HG02943 (cell line): ENCODE results near the gene RPL37A.

Experiments used
- ATAC-seq: cut with Tn5 transposase; IDR thresholded peaks from one replicate; pipeline ENCODE4 v1.9.1; 2021; ENCODE audit warnings: mild to moderate bottlenecking, low read depth, moderate library complexity; ENCODE audit not compliant: unreplicated experiment

Gene RPL37A

DNA sequence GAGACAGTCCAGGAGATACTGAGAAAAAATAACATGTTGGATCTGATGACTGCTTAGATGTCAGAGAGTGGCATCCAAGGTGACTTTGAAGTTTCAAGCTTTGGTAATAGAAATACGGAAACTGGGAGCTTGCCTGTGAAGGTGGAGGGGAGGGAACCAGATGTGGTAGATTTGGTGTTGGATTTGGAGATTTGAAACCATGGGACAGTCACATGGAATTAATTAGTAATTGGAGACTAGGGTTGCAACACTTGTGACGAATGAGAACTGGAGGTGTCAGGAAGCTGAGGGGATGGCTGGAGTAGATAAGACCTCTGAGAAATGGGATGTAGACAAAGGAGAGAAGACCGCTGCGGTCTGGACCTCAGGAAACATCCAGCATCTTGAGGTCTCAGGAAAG, 46.7 kb downstream of the RPL37A start:
- no peak for ATAC-seq

DNA sequence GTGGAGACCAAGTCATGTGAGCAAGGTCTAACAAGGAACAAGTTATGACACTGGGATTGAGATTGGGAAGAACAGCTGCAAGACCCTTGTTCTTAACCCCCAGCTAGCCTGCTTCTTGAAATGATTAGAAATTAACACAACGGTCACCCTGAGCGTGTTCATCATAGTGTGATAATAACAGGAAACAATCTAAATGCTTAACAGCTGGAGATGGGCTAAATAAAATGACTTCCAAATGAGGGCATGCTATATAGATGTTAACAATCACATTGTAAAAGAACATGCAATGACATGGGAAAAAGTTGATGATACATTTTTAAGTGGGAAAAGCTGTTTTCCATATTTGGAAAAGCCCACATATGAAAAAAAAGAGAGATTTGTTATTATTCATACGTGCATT, 47.6 kb downstream of the RPL37A start:
- no peak for ATAC-seq

DNA sequence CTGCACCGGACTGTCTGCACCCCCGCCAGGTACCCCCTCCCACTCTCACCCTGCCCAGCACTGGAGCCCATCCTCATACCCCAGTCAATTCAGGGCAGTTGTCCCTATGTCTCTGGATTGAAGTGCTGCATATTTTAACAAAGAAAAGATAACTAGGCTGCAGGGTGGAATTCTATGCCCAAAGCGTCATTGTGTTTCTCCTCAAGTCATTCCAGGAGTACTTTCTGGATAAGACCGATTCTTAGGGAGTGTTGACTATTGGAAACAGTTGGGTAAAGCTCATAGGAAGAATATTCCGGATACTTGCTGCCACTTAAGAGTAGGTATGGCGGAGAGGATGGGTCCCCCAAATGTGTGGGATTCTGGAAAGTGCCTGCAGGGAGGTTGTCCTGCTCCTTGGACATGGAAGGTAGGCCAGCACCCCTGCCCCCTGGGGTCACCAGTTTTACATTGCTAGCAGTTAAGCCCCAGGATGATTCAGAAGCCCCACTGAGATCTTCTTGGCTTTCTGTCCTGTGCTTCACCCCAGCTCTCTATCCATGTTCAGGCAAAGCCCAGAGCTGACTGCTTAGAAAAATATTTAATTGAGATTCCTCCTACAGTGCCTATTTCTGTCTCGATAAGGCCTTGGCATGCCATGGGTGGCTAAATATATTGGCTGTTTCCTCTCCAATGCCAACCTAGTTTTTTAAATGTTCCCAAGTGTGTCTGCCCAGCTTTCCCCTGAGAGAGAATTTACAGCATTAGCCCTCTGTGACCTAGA, 48.2 kb downstream of the RPL37A start:
- no peak for ATAC-seq

DNA sequence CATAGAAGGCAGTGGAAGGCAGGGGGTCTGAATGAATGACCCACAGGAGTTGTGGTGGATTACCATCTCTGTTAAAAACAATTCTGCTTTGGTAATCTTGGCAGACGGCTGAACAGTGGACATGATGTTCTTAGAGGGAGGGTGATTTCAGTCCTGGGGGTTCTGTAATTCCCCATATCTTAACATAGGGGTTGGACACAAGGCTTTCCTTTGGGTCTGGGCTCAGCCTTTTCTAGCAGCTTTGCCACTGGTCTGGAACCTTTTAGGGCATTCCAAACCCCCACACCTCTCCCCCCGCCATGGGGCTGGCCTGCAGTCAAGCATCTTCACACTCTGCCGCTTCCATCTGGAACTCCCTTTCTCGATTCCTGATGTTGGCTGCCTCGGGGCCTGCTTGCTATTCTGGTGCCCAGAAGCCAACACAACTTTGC, 50.3 kb downstream of the RPL37A start:
- ATAC-seq, result no peak

DNA sequence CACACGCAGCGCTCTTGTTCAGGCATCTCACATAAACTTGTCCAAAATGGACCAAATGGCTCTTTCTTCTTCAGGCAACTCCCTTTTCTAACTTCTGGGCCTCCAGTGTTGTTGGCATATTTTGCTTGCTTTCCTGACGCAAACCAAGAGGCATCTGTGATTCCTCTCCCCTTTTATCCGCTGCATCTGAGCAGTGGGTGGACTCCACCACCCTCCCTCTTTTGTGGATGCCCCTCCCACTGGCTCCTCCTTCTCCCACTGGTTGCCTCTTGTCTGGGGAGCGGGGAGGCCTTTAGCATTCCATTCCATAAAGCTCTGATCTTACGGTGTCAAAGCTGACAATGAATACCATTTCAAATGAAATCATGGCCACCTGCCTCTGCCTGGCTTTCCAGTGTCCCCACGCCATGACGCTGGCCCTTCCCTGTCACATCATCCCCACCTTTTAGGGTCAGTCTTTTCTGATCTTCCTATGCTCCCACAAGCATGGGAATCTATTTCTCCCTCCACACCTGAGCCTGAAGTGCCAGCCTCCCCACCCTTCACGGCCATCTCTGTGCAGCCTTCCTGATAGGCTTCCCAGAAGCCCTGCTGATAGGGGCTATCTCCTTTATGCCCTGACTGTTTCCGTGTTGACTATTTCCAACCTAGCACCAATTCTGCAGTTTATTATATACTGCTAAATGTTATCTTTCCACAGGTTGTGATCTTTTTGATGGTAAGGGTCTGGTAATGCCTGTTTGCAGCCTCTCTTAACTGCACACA, 51.5 kb downstream of the RPL37A start:
- no peak for ATAC-seq

DNA sequence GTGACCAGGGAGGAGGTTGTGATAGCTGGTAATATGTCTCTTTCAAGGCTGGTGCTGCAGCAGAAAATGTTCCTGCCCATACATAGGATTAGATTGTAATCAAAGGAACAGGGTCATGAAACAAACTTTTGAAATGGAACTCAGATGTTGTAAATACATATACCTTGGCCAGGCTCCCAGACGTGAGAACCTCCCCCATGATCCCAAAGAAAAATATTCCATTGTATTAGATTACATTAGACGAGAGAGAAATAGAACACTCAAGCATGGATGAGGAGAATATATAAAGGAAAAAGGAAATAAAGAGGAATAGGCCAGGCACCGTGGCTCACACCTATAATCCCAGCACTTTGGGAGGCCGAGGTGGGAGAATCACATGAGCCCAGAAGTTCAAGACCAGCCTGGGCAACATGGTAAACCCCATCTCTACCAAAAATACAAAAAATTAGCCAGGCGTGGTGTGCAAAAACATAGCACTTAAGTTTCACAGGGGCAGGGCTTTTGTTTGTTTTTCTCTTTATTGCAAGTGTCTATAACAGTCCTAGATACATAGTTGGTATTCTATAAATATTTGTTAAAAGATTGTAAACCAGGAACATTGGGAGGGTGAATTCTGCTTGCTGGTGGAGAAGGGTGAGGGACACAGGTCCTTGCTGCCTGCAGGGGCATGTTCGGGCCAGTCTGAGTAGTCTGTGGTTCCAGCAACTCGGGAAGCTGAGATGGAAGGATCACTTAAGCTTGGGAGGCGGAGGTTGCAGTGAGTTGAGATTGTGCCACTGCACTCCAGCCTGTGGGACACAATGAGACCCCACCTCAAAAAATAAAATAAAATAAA, 52.8 kb downstream of the RPL37A start:
- ATAC-seq, result no peak

DNA sequence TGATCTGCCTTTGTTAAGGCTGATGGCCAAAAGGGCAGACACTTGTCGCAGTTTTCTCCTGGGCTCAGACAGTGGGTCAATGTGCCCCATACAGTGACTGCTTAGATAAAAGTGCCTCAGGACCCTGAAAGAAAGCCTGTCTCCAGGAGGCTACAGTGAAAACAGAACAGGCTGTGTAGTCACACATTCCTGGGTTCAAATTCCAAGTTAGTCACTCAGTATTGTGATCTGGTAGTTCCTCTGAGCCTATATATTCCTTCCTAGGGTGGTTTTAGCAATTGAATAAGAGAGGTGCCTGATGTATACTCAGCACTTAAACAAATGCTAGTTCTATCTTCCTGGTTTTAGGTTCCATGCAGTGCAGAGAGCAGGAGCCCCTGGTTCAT, 54.4 kb downstream of the RPL37A start:
- no peak for ATAC-seq
